Measurements from ENCODE around the gene BIRC3.
"Not testable (repeated sequence)": the region's sequence is repeated elsewhere in the genome, so short reads cannot be mapped to it uniquely, and the experiment has no call there.

The BIRC3 gene

GRCh38 chr11:102296757-102297156, 20.5 kb upstream of the BIRC3 start:
- not testable (repeated sequence) for DNase-seq

DNA sequence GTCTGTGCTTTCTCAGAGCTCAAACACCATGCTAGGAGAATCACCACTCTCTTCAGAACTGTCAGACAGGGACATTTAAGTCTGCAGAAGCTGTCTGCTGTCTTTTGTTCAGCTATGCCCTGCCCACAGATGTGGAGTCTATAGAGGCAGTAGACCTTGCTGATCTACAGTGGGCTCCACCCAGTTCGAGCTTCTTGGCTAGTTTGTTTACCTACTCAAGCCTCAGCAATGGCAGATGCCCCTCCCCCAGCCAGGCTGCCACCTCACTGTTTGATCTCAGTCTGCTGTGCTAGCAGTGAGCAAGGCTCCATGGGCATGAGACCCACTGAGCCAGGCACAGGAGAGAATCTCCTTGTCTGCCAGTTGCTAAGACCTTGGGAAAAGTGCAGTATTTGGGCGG, 16.4 kb upstream of the BIRC3 start:
- not testable (repeated sequence) for DNase-seq

- DNase-seq, result no peak
Measured at GRCh38 chr11:102302241-102302640, 15.0 kb upstream of the BIRC3 start.

- DNase-seq, result no peak
Measured at GRCh38 chr11:102304686-102305085, 12.6 kb upstream of the BIRC3 start.

GRCh38 chr11:102305352-102306047, 11.8 kb upstream of the BIRC3 start:
- no peak for DNase-seq

- DNase-seq, result no peak
Measured at GRCh38 chr11:102306048-102306597, 11.2 kb upstream of the BIRC3 start.

DNA sequence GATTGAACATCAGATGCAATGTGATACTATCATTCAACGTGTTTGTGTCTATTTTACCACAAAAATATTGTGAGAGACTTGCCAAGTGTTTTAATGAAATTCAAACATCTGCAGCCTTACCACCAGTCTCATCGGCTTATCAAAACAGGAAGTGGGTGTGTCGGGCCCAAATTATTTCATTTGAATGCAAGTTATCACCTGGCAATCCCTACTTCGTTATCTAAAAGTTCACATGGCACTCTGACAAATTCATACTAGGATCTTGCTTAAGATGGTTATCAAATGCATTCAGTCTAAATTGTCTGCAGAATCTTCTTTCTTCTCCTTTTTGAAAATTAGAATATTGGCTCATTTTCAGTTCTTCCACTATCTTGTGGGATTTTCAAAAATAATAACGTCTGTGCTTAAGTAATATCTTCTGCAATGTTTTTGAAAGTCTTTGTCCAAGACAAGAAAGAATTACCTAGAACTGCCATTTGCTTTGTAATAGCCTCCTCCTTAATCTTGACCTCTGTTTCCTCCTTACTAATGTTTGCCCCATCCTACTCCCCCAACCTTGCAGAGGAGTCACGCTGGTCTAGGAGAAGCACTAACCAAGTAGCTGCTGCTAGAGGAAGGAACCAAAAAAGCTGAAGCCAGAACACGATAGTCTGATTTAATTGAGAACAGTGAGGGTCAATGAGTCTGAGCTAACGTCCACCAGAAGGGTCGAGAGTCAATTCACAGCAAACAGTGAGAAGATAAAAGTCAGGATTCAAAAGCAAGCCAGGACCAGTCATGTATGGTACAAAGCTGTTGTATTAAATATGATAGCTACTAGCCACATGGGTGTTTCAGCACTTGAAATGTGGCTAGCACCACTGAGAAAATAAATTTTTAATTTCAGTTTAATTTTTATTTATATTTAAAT, 10.2 kb upstream of the BIRC3 start:
- no peak for DNase-seq

DNA sequence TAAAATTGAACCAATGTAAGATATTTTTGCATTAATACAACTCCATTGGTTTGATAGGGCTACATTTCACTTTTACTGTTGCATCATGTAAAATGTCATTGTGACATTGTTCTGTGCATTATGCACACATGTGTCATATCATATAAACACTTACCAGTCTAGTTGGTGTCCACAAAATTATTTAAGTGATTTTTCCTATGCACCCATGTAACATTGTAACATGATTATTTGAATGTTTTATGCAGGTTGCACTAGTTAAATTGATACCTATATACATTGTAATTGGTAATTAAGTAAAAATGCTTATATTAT, 9.6 kb upstream of the BIRC3 start:
- DNase-seq, result no peak

- DNase-seq, result no peak
Measured at GRCh38 chr11:102309621-102310541, 7.4 kb upstream of the BIRC3 start.

DNA sequence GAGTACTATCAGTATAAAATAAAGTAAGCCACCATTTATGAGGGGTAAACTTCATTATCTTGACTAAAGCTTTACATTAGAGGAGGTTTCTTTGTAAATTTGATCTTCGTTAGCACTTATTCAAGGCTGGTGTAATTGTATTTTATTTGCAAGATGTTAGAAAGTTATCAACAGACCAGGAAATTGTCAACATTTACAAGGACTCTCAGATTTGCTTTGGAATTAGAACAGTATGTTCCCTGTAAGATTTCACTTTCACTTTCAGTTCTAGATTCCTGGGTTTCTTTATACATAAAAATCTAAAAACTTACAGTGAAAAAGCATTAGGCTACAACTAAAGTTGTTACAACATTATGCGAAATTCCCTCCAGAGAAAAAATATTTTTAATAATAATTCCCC, 4.6 kb upstream of the BIRC3 start:
- DNase-seq, result no peak

GRCh38 chr11:102313238-102313940, 3.9 kb upstream of the BIRC3 start:
- no peak for DNase-seq

DNA sequence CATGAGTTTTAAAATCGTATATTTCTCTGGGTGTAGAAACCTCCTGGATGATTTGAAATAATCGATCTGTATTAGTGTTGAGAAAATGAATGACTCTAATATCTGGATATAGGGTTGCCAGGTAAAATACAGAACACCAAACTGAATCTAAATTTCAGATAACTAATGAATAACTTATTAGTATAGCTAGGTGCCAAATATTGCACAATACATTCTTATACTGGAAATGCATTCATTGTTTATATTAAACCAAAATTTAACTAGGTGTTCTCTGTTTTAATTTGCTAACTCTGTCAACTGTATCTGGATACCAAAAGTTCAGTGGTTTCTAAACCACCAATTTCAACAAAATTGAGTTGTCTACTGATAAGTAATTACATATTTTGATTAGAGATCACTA, 2.5 kb upstream of the BIRC3 start:
- DNase-seq, result no peak

- no peak for DNase-seq
Measured at GRCh38 chr11:102316346-102316904, 859 bp upstream of the BIRC3 start.

DNA sequence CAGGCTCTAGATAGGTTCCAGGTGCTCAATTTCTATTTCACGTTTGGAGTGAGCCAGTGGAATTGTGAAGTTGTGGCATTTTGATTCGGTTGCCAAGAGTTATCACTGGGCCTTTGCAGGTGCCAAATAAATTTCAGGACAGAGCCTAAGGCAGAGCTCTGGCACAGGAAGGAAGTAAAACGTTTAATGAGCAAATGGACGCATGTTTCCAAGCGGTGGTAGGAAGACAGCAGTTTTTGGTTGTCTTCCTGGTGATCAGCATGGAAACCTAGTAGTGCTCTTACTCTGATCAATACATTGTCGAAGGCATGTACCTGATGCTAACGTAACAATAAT, 452 bp downstream of the BIRC3 start:
- no peak for DNase-seq

DNA sequence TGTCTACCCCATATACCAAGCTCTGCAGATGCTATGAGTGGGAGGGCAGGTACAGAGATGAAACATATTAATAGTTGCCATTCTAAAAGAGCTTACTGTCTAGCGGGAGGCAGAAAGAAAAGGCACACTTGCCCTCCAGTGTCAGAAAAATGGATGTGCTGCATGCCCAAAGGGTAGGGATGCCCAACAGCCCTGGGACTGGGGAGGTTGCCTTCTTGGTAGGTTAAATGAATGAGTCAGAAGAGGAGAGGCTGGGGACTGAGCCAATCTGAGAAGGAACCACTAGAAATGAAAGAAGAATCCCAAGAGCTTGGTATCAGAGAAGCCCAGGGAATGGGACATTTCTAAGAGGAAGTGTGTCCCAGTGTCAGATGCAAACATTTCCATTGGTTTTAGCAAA, 1.2 kb downstream of the BIRC3 start:
- DNase-seq, result peak in 1 of 2 donors; percentile 51

- DNase-seq, result no peak
Measured at GRCh38 chr11:102319544-102319943, 2.3 kb downstream of the BIRC3 start.

DNA sequence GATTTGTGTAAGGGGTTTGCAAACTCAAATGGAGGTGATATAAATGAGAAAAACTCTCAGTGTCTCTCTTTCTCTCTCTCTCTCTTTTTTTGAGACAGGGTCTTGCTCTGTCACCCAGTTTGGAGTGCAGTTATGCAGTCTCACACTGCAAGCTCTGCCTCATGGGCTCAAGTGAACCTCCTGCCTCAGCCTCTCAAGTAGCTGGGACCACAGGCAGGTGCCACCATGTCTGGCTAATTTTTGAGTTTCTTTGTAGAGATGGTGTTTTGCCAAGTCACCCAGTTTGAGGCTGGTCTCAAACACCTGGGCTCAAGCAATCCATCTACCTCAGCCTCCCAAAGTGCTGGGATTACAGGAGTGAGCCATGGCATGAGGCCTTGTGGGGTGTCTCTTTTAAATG, 2.9 kb downstream of the BIRC3 start:
- DNase-seq, result no peak

GRCh38 chr11:102320679-102321078, 3.4 kb downstream of the BIRC3 start:
- no peak for DNase-seq

- DNase-seq, result no peak
Measured at GRCh38 chr11:102322560-102322959, 5.3 kb downstream of the BIRC3 start.

GRCh38 chr11:102323542-102324251, 6.4 kb downstream of the BIRC3 start:
- no peak for DNase-seq

DNA sequence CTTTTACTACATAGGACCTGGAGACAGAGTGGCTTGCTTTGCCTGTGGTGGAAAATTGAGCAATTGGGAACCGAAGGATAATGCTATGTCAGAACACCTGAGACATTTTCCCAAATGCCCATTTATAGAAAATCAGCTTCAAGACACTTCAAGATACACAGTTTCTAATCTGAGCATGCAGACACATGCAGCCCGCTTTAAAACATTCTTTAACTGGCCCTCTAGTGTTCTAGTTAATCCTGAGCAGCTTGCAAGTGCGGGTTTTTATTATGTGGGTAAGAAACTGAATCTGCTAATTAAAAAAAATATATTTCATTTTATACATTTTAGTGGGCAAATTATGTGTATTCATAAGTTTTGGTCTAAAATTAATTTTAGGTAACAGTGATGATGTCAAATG, 7.8 kb downstream of the BIRC3 start:
- no peak for DNase-seq

- no peak for DNase-seq
Measured at GRCh38 chr11:102328748-102329147, 11.5 kb downstream of the BIRC3 start.
